HG03064 (cell line): ENCODE results near the gene UBXN1.
A peak's percentile ranks its signal among the peaks of the same experiment; 100 is the strongest.

Experiments
- ATAC-seq: cut with Tn5 transposase; IDR thresholded peaks from one replicate; pipeline ENCODE4 v1.9.1; 2021; ENCODE audit warnings: low read depth; ENCODE audit not compliant: unreplicated experiment

Gene UBXN1, protein sequence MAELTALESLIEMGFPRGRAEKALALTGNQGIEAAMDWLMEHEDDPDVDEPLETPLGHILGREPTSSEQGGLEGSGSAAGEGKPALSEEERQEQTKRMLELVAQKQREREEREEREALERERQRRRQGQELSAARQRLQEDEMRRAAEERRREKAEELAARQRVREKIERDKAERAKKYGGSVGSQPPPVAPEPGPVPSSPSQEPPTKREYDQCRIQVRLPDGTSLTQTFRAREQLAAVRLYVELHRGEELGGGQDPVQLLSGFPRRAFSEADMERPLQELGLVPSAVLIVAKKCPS

DNA sequence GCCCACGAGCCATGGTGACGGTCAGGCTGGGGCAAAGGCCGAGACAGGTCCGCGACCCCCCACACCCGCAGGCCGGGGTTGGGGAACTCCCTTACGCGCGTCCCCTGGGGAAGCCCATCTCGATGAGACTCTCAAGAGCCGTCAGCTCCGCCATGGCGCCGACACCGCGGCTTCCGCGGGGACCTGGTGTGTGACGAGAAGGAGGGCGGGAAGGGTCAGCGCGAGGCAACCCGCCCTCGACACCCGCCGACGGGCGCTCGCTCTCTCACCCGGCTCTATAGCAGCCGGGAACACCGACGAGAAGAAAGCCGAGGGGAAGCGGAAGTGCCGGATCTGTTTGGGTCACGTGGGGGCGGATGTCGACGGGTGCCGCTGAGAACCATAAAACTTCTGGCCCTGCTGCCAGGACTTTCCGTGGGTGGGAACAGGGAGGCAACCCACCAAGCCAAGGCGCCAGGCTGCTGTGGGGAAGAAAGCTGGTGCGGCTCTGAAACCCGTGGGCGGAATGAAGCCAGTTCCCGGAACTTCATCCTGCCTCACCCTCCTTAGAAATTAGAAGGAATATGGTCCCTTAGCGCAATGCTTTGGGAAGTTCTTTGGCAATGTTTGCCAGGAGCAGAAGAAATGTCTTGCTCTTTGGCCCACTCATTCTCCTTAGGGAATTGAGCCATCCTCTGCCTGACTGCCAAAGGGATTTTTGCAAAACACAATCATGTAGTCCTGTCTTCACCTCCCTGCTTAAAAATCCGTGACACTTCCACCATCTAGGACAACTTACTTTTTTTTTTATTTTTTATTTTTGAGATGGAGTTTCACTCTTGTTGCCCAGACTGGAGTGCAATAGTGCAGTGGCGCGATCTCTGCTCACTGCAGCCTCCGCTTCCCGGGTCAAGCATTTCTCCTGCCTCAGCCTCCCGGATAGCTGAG is at the start of gene UBXN1:
UBXN1 (minus strand) TSS at position 304 of the 927 bp plus-strand sequence; CDS start at position 154, 150 bp downstream.
- peak; percentile 50 for ATAC-seq

DNA sequence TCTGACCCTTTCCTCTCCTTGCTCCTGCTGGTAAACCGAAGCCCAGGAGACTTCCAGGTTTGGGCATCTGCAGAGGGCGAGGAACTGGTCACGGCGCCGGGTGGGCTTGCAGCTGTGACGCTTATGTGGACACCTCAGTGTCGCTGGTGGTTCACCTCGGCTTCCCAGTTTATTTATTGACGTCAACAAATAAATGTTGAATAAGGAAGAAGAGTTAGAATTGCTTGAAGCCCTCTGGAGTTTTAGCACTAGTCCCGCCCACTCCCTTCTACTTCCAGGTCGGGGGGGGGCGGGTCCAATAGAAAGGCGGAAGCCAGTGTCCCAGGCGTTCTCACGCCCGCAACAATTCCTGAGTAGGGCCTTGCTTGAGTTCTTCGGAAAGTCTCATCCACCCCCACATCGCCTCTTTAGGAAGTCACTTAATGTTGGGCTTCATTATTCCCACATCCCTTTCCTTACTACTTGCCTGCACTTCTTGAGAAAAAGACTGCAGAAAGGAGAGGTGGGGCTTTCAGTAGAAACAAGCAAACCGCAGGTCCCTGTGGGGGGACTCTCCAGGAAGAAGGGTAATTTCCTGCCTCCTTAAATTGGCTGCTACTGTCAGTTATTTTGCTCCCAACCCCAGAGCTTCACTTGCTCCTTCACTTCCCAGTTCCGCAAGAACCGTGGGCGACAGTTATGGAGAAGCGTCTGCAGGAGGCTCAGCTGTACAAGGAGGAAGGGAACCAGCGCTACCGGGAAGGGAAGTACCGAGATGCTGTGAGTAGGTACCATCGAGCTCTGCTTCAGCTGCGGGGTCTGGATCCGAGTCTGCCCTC is 49.5 kb upstream of the UBXN1 start, which contains the start of gene TTC9C:
TTC9C (plus strand) TSS at position 316 of the 818 bp plus-strand sequence; CDS start at position 679, 363 bp downstream.
- ATAC-seq, result peak; percentile 18

DNA sequence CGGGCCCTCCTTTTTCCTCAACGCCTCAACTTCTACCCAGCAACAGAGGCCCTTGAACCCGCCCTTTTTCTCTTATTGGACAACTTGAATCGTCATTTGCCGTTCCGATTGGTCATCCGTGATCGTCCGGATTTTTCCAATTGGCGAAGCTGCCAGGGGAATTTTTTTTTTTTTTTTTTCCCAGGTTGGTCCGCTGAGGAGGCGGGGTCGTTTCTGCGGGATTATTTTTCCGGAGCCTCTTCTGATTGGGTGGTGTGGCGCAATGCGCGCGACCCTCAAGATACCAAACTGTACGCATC is 48.9 kb upstream of the UBXN1 start:
- ATAC-seq, result peak; percentile 25

DNA sequence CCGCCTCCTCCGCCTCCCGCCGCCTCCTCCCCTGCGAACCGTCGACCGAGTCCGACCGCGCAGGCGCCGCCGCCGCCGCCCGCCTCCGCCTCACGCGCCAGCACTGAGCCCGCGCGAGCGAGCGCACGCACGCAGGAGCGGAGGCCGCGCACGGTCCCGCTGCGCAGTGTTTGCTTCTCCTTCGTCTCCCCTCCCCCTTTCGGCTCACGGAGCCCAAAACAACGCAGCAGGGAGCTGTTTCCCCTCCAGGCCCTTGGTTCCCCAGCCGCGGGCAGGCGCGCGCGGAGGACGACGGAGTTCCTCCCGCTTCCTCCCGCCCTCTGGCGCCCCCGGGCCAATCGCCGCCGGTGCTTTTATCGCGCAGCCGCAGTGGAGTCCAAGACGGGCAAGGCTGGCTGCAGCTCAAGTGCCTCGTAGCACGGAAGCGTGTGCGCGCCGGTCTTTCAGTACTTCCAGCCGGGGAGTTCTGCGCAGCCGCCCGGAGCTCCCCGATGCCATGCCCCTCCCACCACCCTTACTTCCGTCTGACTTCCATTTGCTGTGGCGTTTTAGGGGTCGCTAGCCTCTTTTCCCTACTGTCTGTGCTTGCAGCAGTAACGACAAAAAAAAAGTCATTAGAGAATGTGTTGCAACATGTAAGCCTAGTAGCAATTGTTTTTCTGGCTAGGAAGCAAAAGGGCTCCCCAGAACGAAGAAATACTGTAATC is 48.4 kb upstream of the UBXN1 start, which contains the start of gene HNRNPUL2:
HNRNPUL2 (minus strand) TSS at position 293 of the 707 bp plus-strand sequence. CDS start 301 bp downstream, outside the sequence.
- peak; percentile 69 for ATAC-seq

DNA sequence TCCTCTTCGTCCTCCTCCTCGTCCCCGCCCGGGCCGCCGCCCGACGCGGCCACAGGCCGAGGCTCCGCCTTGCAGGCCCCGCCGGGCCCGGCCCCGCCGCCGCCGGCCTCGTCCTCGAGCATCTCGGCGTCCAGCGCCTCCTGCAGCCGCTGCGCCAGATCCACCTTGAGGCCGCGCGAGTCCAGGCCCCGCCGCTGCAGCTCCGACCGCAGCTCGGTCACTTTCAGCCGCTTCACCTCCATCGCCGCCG is 48.0 kb upstream of the UBXN1 start:
- no peak for ATAC-seq

DNA sequence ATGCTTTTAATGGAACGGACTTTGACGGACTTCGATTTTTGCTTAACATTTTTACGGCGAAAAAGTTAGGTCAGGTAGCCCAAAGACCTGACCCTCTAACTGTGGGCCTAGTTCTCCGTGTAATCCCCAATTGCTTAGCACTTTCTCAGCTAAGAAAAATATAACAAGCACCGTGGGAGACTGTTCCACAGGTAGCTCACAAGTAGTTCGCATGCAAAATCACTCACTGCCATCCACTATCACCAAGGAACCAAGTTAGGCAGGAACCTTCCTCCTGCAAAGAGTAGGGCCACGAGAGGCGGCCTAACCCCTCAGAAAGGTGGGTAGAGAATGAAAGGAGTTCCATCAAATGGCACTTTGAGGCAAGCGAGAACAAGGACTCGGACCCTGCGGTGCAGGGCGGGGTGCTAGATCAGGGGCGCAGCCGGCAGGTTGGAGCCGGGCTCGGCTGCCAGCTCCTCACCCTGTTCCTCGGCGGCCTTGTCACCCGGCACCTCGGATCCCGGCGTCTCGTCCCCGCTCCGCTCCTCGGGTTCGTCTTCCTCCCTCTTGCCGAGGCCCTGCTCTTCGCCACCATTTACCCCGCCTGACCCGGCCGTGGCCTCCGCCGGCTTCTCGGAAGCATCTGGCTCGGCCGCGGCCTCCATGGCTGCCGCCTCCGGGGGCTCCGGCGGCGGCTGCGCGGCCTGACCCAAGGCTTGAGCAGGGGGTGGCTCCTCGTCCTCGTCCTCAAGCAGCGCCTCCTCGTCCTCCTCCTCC is 47.5 kb upstream of the UBXN1 start:
- ATAC-seq, result peak; percentile 3

DNA sequence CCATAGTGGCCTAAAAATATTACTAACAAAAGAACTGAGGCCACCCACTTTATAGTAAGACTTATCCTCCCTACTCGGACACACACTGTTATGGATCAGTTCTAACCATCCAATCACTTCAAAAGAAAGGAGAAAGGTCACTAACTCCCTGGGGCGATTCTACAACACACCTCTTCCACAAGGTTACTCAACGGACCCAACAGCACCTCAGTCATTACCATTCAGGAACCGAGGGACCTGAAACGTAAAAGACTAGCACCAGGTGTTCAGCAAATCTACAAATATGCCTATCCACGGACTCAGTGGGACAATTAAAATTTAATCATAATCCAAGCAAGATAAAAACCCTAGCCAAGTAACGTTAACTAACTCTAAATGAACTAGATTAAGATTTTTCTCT is 46.8 kb upstream of the UBXN1 start:
- ATAC-seq, result no peak

DNA sequence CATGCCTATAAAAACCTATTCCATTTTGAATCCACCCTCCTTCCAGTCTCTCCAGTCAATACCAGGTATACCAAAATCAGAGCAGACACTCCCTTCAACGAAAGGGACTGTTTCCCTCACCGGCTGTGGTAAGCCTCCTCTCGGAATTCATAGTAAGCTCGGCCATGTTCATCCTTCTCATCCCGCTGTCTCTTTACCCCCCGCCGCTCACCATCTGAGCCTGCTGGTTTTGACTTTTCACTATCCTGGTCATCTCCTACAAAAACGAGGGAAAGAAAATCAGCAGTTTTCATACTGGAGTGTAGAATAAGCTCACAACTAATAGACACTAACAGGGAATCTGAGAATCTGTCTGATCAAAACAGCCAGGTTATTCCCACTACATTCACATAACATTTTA is 45.3 kb upstream of the UBXN1 start:
- no peak for ATAC-seq

DNA sequence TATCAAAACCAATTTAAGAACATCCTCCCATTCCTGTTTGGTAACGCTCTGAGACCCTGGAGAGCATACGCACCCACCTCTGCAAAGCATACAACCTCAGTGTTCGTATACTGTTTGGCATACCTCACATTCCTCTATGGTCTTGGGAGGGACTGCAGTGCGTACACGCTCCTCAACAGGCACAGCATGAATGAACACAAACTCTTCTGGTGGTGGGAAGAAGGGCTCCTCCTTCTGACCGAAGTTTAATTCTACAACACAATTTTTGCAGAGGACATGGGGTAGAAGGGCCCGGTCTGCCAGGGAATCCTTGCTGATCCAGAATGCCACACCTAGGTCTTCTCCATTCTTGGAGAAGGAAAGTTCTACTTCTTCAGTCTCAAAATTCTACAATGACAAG is 43.1 kb upstream of the UBXN1 start:
- no peak for ATAC-seq

DNA sequence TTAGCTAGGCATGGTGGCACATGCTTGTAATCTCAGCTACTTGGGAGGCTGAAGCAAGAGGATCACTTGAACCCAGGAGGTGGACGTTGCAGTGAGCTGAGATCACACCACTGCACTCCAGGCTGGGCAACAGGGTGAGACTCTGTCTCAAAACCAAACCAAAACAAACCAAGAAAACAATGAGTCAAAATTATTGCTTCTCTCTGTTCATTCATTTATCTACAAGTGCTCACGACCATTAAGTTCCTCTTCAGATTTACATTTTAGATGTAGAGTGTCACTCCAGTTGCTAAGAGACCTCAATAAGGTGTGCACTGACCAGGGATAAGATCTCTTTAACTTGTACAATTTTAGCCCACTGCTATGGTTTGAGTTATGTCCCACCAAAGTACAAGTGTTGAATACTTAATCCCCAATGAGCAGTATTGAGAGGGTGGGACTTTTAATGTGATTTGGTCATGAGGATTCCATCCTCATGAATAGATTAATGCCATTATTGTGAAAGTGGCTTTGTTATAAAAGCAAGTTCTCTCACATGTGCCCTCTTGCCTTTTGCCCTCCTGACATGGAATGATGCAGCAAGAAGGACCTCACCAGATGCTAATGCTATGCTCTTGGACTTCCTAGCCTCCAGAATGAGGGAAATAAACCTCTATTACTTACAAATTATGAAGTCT is 40.6 kb upstream of the UBXN1 start:
- no peak for ATAC-seq

DNA sequence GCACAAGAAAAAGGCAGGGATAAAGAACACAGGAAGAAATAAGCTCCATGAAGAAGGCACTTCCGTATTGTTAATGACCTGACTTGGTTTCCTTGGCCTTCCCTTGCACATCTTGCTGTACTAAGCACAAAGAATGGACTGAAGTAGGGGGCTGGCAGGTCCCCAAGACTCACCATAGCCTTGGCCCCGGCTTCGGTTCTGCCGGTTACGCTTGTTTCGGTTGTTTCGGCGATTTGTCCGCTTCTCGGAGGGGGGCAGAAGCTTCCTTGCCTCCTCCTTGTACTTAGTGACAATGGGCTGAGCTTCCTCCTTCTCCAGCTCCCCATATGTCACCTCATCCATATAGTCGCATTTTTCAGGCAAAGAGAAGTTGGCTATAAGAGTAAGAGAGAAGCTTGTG is 37.9 kb upstream of the UBXN1 start:
- ATAC-seq, result no peak

DNA sequence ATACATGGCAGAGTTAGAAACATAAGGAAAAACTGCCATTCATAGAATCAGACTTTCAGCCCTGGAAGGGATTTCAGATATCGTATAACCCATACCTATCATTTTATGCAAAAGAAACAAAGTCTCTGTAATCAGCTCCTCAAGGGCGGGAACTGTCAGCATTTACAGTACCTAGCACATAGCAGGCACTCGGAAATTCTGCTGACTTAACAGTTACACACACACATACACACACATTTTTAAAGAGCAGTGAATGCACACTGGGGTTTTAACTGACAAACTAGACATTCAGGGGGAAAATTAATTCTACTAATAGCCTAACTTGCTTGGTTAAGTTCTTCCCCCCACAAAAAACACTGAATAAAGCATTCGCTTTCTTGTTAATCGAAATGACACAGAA is 37.3 kb upstream of the UBXN1 start:
- no peak for ATAC-seq

DNA sequence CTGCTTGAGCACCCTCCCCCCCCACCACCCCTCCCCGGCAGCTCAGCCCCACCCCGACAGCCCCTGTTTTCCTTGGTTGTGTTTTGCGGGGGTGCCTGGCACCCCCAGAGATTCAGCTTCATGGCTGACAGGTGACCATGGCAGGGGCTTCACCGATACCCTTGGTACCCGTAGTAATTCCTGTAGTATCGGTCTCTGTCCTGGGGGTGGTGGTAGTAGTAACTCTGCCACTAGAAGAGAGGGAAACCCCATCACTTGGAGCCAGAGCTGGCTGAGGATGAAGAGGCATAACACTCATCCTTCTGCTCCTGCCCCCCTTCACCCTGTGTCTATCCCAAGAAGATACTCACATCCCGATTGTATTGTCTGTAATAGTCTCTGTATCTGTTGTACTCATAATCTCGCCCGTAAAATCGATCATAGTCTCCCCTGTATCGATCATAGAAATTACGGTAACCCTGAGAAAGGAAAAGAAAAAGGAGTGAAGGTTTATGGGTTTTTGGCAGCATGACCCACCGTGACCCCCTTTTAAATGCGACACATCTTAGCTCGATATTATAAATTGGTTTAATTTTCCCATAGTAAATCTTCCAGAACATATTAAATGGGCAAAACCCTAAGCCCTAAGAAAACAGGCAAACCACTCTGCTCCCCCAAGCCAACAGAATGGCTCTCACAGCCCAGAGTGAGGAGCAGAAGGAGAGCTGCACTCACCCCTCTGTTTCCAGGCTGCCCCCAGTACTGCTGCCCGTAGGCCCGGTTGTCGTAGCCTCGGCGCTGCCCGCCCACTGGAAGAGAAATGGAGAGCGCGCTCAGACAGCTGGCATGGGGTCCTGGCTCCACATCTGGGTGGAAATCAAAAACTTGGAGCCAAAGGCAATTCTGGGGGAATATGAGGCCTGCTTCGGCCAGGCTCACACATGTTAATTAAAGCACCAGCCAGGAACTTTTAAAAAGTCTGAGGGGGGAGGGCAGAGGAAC is 36.6 kb upstream of the UBXN1 start:
- no peak for ATAC-seq

DNA sequence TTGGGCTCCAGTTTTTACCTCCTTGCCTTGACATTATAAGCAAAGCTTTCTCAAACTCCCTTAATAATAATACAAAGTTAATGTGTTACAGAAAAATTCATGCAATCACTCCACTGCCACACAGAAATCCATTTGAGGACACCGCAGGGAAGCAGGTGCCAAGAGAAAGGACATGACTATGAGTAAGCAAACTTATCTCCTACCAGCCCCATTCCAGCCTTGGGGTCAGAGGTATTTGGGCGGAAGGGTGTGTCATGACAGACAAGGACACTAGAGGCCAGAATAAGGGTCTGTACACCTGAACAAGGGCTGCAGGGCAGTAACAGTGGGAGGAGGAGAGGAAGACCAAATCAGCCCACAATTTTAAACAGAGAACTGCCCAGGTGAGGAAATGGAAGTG is 34.5 kb upstream of the UBXN1 start:
- ATAC-seq, result no peak

DNA sequence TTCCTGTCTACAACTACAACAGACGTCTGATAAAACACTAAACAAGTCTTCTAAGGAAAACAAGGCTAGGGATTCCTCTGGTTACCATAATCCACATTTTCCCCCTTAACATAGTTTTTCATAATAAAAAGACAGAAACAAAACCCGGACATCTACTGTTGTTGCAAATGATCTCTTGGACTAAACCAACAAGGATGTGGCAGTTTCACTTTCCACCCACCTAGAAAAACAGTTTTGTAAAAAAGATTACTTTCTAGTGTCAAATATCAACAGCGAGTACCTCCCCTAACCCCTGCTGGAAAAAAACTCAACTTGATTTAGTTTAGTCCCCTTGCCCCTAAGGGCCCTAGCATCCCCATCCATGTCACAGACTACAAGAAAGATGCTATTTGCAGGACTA is 34.0 kb upstream of the UBXN1 start:
- no peak for ATAC-seq

DNA sequence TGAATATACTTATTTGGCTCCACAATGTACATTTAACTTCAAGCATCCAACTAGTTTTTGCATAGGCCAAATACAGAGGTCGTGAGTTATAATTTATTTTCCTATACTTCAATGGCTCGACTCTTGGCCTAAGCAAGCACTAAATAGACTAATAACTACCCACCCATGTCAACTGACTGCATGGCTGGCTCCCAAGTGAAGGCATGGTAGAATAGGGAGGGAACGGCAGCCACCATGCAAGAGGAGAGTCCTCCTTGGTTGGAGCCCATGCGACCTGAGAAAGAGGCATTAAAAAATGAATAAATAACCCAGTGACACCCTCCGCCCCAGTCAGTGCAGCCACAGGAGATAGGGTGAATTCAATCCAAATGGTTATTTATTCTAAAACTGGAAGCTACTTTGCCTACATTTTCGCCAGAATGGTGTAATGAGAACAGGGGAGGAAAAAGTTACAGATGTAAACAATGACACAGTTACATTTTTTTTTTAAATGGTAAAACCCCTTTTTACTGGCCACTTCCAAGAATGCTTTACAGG is 33.5 kb upstream of the UBXN1 start:
- no peak for ATAC-seq

DNA sequence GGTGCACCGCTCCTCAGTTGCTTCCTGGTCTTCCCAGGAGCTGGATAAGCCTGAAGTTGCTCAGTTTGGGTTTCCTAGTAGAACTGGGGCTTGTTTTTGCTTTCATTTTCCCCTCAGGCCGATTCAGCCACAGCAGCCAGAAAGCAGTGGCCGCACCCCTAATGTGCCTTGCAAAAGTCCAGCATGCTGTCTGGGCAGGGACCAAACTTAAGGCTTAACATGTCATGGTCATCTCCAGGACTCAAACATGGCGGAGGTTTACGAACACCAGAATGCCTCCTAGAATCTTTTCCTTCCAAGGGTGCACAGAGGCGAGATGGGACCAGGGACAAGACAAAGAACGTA is 31.1 kb upstream of the UBXN1 start:
- ATAC-seq, result no peak
